Measurements from ENCODE around the gene RNF223.

DNA sequence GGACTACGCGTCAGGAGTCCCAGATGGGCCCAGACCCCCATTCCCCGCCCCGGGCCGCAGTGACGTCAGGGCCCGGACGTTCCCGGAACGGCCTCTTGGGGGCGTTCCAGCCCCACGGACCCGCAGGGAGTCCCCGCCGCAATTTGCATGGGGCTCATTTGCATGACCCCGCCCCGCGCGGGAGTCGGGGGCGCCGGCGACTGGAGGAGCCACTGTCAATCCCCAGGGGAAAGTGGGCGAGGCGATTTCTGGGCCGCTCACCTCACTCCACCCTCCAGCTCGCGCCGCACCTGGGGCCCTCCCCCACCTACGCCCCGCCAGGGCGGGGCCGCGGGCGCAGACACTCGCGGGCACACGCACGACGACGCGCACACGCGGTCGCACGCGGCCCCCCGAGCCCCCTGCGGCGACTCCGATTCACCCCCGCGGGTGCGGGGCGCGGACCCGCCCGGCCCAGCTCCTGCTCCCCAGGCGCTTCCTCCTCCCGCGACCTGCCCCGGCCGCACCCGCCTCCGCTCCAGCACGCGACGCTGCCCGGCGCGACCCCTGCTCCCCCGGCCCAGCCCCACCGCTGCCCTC lies 41.0 kb downstream of the RNF223 start:
- TF ChIP-seq, protein P1, sequence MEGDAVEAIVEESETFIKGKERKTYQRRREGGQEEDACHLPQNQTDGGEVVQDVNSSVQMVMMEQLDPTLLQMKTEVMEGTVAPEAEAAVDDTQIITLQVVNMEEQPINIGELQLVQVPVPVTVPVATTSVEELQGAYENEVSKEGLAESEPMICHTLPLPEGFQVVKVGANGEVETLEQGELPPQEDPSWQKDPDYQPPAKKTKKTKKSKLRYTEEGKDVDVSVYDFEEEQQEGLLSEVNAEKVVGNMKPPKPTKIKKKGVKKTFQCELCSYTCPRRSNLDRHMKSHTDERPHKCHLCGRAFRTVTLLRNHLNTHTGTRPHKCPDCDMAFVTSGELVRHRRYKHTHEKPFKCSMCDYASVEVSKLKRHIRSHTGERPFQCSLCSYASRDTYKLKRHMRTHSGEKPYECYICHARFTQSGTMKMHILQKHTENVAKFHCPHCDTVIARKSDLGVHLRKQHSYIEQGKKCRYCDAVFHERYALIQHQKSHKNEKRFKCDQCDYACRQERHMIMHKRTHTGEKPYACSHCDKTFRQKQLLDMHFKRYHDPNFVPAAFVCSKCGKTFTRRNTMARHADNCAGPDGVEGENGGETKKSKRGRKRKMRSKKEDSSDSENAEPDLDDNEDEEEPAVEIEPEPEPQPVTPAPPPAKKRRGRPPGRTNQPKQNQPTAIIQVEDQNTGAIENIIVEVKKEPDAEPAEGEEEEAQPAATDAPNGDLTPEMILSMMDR (IDR thresholded peaks at IDR 0.05), result peak; percentile 15; the same call in 1 of the 3 replicates
- TF ChIP-seq RFX5 (IDR thresholded peaks at IDR 0.05), result no peak
- TF ChIP-seq NFE2L2 (conservative IDR thresholded peaks at IDR 0.05; ENCODE audit: low read length), result no peak
- TF ChIP-seq ZC3H11A (IDR thresholded peaks at IDR 0.05), result no peak
- TF ChIP-seq POLR2A (IDR thresholded peaks at IDR 0.05; ENCODE audit: low read length), result no peak
- no peak for TF ChIP-seq JUNB (IDR thresholded peaks at IDR 0.05)
- TF ChIP-seq, protein P2, sequence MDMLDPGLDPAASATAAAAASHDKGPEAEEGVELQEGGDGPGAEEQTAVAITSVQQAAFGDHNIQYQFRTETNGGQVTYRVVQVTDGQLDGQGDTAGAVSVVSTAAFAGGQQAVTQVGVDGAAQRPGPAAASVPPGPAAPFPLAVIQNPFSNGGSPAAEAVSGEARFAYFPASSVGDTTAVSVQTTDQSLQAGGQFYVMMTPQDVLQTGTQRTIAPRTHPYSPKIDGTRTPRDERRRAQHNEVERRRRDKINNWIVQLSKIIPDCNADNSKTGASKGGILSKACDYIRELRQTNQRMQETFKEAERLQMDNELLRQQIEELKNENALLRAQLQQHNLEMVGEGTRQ (IDR thresholded peaks at IDR 0.05), result no peak
- TF ChIP-seq RAD21 (conservative IDR thresholded peaks at IDR 0.05 in 1 of 2, IDR thresholded peaks at IDR 0.05 in 1 of 2), result peak in 1 of 2 experiments; percentile 22; a peak in 2 of 5 replicates
- TF ChIP-seq BHLHE40 (IDR thresholded peaks at IDR 0.05; ENCODE audit: low read depth, low read length), result no peak
- TF ChIP-seq KDM1A (IDR thresholded peaks at IDR 0.05; ENCODE audit: low read depth), result no peak
- no peak for TF ChIP-seq NR3C1 (IDR thresholded peaks at IDR 0.05)
